ACC112 (cell line): ENCODE measurements around the gene GP9.

Experiments
- H2AFZ ChIP-seq: fragments of 200-600 bp; sonication (generic); one replicate; pipeline ENCODE4 v1.6.0; 2017; ENCODE audit warnings: antibody characterized with exemption, low read length; ENCODE audit not compliant: unreplicated experiment
- H3K27ac ChIP-seq: fragments of 200-600 bp; sonication (generic); 2 replicates; pipeline ENCODE4 v1.5.1; 2014; ENCODE audit warnings: low read depth, mild to moderate bottlenecking, antibody characterized with exemption, low read length, moderate library complexity
- H3K27me3 ChIP-seq: fragments of 200-600 bp; sonication (generic); 2 replicates; pipeline ENCODE4 v1.6.1; 2014; ENCODE audit warnings: mild to moderate bottlenecking, antibody characterized with exemption, low read length, moderate library complexity, mixed read lengths; ENCODE audit not compliant: insufficient read depth
- H3K36me3 ChIP-seq: fragments of 200-600 bp; sonication (generic); 2 replicates; pipeline ENCODE4 v1.6.1; 2016; ENCODE audit warnings: mild to moderate bottlenecking, antibody characterized with exemption, low read length, moderate library complexity, mixed read lengths; ENCODE audit not compliant: insufficient read depth
- H3K4me1 ChIP-seq: fragments of 200-600 bp; sonication (generic); one replicate; pipeline ENCODE4 v1.6.1; 2016; ENCODE audit warnings: low read length, mixed read lengths; ENCODE audit not compliant: insufficient read depth, unreplicated experiment, control insufficient read depth
- H3K4me3 ChIP-seq: fragments of 200-600 bp; sonication (generic); 2 replicates; pipeline ENCODE4 v1.5.1; 2014; ENCODE audit warnings: mild to moderate bottlenecking, low read depth, low read length
- H3K79me2 ChIP-seq: fragments of 200-600 bp; sonication (generic); one replicate; pipeline ENCODE4 v1.6.0; 2016; ENCODE audit warnings: low read length; ENCODE audit not compliant: control insufficient read depth, unreplicated experiment, insufficient read depth

Gene GP9

DNA sequence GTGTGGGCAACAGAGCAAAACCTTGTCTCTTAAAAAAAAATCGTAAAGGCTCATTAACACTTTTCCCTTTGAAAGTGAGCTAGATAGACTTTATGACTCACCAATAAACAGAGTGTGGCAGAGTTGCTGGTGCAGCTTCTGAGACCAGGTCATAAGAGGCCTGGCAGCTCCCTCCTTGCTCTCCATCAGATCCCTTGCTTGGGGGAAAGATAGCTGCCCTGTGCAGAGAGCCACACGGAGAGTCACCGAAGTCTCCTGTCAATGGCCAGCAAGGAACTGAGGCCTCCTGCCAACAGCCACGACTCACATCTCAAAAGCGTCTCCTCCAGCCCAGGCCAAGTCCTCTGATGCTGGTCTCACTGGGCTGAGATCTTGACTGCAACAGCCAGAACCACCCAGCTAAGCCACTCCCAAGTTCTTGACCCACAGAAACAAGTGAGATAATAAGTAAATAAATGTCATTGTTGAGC lies 8.7 kb upstream of the GP9 start:
- no peak overlapping the region for H3K27ac ChIP-seq
- H3K4me1 ChIP-seq, result no peaks in the 10 kb centered on the region
- no peak overlapping the region for H3K4me3 ChIP-seq
- no peak overlapping the region for H2AFZ ChIP-seq
- H3K27me3 ChIP-seq, result no peaks in the 10 kb centered on the region; the same call in 1 of the 2 replicates
- no peaks in the 10 kb centered on the region for H3K79me2 ChIP-seq
- H3K36me3 ChIP-seq, result no peaks in the 10 kb centered on the region

DNA sequence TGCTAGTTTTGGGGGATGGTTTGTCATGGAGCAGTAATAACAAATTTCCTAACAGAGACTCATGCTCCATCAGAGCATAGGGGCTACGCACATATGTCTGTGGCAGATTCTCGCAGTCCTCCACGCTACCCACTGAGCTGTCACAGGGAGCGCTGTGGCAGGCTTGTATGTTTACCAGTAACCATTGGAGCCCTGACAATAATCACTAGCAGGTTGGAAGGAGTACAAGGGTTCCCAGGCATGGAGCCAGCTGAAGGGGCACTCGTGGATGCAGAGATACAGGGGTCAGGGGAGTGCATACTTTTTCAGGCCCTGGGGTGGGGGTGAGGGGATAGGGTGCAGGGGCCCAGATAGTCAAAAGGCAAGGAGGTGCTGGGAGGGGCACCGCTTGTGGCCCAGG lies 7.9 kb upstream of the GP9 start:
- Histone ChIP-seq H3K27me3 (peaks cover 5% of the 10 kb centered on the region), H3K27ac (no peak overlapping the region), H3K4me1 (no peaks in the 10 kb centered on the region), H3K79me2 (no peaks in the 10 kb centered on the region), H3K36me3 (no peaks in the 10 kb centered on the region), H2AFZ (no peak overlapping the region), H3K4me3 (no peak overlapping the region)

DNA sequence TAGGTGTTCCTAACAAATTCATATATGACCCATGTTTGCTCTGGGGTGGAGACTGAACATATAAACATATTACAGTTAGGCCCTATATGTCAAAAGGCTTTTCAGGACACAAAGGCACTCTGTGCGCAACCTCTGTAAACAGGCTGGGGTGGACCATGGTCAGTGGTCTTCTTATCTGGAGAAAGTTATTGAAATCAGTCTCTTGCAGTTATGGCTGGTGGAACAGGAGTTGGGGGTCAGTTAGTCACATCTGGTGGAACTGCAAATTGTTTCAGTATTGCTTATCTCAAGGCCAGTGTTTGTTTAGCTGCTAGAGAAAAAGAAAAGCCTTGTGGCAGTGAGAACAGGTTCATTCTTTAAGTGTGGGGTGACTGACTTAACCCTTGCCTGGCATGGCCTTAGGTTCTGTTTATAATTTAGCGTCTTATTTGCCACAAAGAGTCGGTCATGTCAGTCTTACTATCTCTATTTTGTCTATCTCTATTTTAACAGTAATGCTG lies 5.9 kb upstream of the GP9 start:
- Histone ChIP-seq H3K36me3 (no peaks in the 10 kb centered on the region), H3K27me3 (peaks cover 5% of the 10 kb centered on the region), H3K79me2 (no peaks in the 10 kb centered on the region), H3K4me1 (no peaks in the 10 kb centered on the region), H3K27ac (no peak overlapping the region), H3K4me3 (no peak overlapping the region), H2AFZ (no peak overlapping the region)

DNA sequence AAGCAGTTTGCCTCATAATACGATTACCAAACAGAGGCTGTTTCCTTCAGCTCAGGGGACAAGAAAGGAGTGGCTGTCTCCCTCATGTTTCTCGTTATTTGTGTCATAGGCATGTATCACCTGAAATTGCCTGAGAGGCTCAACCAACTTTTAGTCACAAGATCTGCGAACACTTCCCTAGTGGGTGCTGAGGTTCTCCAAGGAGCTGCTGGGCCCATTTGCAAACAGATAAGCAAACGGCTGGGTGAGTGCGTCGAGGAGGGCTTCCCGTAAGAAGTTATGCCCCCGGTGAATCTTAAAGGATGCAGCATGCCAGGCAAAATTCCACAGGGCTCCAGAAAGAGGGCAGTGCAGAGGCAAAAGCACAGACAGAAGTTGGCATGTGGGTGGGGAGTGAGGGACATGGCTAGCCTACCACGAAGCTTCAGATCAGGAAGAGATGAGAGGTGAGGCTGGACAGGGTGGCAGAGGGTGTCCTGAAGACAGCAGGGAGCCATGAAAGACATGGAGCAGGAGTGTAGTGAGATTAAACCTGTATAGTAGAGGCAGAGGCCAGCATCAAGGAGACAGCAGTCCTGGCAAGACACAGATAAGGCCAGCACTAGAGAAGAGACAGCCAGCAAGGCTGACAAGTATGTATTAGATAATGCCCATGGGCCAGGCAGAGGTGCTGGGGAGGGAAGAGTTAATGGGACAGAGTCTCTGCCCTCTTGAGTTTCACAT lies 4.0 kb upstream of the GP9 start:
- Histone ChIP-seq H3K4me3 (no peak overlapping the region), H3K27ac (no peak overlapping the region), H2AFZ (no peak overlapping the region), H3K79me2 (no peaks in the 10 kb centered on the region), H3K36me3 (no peaks in the 10 kb centered on the region), H3K27me3 (peaks cover 5% of the 10 kb centered on the region), H3K4me1 (no peaks in the 10 kb centered on the region)

DNA sequence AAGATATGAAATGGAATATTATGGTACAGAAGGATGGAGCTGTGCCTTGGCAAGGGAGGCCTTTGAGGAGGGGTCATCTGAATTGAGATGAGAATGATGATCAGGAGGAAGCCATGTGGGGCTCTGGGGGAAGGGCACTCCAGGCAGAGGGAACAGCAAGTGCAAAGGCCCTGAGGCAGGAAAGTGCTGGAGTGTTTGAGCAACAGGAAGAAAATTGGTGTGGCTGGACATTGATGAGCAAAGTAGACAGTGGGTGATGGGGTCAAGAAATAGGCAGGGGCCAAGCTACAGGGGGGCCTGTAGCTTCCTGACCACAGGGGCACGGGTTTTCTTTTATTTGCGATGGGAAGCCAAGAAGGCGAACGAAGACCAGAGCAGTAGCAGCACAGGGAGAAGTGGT lies 3.3 kb upstream of the GP9 start:
- Histone ChIP-seq H3K36me3 (no peaks in the 10 kb centered on the region), H3K4me1 (no peaks in the 10 kb centered on the region), H3K4me3 (no peak overlapping the region), H3K27me3 (peaks cover 5% of the 10 kb centered on the region), H2AFZ (no peak overlapping the region), H3K79me2 (no peaks in the 10 kb centered on the region), H3K27ac (no peak overlapping the region)

DNA sequence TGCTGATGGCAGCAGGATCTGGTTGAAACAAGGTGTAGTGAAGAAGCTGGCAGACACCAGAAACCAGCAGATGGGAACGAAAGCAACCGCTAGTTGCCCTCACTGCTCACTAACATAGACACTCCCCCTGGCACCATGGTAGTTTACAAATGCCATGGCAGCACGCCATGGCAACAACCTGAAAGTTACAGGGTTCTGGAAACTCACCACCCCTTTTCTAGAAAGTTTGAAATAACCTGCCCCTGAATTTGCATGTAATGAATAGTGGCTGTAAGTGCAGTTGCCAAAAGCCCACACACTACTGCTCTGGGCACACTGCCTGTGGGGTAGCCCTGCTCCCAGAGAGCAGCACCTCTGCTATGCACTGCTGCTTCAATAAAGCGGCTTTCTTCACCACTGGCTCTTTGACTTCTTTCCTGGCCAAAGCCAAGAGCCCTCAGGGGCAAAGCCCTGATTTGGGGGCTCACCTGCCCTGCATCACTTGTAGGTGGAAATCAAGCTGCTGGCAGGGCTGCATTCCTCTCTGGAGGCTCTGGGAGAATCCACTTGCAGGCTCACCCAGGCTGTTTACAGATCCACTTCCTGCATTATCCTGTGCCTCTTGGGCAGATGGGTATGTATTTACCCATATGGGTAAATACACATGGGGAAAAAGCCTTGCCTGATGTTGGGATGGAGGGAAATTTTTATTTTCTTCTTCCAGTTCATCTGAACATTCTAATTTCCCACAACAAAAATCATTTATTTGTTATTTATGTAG lies 2.0 kb upstream of the GP9 start:
- Histone ChIP-seq H2AFZ (no peak overlapping the region), H3K79me2 (no peaks in the 10 kb centered on the region), H3K36me3 (no peaks in the 10 kb centered on the region), H3K27ac (no peak overlapping the region), H3K27me3 (peaks cover 5% of the 10 kb centered on the region), H3K4me1 (no peaks in the 10 kb centered on the region), H3K4me3 (no peak overlapping the region)

DNA sequence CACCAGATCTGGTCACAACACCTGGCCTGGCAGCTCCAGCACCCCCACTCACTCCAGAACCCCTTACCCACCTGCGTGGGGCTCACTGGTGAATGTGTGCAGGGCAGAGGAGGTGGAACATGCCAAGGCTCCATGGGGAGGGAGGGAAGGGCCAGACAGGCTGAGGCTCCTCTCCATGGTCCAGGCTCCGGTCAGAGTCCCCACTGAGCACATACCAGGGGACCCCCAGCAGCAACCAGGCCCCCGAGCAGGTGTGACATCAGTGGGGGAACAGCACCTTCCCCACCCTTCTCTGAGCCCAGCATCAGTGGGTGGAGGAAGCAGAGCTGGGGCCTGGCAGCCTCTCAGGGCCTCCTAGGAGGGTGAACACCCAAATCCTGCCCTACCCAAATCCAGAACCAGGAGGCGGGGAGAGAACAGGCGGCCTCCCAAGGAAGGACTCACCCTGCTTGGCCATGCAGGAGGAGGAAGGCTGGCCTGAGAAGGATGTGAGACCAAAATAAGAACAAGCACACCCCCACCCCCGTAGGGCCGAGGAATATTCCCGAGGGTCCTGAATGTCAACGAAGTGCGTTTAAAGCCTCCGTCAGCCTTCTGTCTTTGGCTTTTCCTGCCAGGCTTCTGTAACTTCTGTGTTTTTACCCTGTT lies 1.1 kb upstream of the GP9 start:
- Histone ChIP-seq H3K79me2 (no peaks in the 10 kb centered on the region), H2AFZ (no peak overlapping the region), H3K36me3 (no peaks in the 10 kb centered on the region), H3K4me3 (no peak overlapping the region), H3K27me3 (peaks cover 5% of the 10 kb centered on the region), H3K4me1 (no peaks in the 10 kb centered on the region), H3K27ac (no peak overlapping the region)

DNA sequence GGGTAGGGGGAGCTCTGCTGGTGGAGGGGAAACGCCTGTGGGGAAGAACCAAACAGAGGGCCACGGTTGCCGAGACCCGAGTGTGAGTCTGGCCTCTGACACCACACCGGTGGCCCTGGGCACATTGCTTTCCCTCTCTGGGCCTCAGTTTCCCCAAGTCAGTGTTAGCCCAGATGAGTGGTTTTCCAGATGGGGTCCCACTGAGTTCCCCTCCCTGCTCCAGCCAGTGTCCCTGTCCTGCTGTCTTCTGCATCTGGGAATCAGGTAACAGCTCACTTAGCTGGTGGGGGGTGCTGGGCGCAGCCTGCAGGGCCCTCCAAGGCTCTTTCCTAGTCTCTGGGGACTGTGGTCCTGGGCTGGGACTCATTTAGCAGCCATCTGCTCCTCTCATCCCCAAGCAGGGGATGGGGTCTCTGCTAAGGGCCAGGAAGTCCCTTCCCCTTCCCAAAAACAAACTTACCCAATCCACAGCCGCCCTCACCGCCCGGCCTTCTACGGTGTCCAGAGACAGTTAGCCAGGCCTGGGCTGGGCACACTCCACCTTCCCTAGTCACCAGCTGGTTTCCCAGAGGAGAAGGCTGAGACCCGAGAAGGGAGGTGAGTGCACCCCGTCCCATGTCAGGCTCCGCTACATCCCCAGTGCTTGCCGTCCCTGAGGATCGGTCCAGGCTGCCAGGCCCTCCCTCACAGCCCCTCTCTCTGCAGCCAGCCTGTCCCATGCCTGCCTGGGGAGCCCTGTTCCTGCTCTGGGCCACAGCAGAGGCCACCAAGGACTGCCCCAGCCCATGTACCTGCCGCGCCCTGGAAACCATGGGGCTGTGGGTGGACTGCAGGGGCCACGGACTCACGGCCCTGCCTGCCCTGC lies 676 bp downstream of the GP9 start:
- Histone ChIP-seq H3K4me3 (no peak overlapping the region), H3K4me1 (no peaks in the 10 kb centered on the region), H3K36me3 (no peaks in the 10 kb centered on the region), H2AFZ (no peak overlapping the region), H3K79me2 (no peaks in the 10 kb centered on the region), H3K27ac (no peak overlapping the region), H3K27me3 (peaks cover 5% of the 10 kb centered on the region)

DNA sequence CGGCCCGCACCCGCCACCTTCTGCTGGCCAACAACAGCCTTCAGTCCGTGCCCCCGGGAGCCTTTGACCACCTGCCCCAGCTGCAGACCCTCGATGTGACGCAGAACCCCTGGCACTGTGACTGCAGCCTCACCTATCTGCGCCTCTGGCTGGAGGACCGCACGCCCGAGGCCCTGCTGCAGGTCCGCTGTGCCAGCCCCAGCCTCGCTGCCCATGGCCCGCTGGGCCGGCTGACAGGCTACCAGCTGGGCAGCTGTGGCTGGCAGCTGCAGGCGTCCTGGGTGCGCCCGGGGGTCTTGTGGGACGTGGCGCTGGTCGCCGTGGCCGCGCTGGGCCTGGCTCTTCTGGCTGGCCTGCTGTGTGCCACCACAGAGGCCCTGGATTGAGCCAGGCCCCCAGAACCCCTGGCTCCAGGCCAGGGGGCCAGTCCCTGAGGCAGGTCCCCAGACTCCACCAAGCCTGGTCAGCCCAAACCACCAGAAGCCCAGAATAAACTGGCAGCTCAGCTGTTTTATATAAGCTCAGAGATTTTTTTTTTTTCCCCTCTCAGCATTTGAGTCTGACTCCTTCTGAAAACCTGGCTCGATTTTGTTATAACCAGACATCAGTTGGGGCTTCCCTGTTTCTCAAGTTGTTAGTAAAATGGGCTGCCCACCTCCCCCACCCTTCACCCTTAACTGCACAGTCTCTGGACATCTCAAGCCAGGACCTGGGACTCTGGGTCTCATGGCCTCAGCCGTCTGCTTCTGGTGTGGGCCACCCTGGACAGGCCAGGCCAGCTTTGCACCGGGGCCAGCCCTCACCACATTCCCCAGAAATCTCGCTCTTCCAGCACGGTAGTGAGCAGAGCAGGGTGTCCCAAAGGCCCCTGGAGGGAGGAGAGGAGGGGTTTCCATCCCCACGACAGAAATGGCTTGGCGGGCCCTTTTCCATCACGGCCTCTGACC lies 1.6 kb downstream of the GP9 start:
- Histone ChIP-seq H3K4me1 (no peaks in the 10 kb centered on the region), H3K27me3 (peaks cover 4% of the 10 kb centered on the region), H3K36me3 (no peaks in the 10 kb centered on the region), H3K27ac (no peak overlapping the region), H3K79me2 (no peaks in the 10 kb centered on the region), H3K4me3 (no peak overlapping the region), H2AFZ (no peak overlapping the region)
